HEK293T (cell line): ENCODE data around the gene CELF4.

ENCODE experiments used
- BHLHE40 ChIP-seq: fragments of 450-650 bp; IDR thresholded peaks from 2 replicates; pipeline ENCODE4 v1.6.1; 2016; ENCODE audit warnings: mild to moderate bottlenecking, moderate library complexity, borderline replicate concordance
- ELF4 ChIP-seq: fragments of 450-650 bp; IDR thresholded peaks from 2 replicates; pipeline ENCODE4 v1.6.1; 2017; ENCODE audit warnings: antibody characterized with exemption
- FOXA1 ChIP-seq: fragments of 450-650 bp; IDR thresholded peaks from 2 replicates; pipeline ENCODE4 v1.6.1; 2016; ENCODE audit warnings: mild to moderate bottlenecking
- FOXK2 ChIP-seq: fragments of 450-650 bp; IDR thresholded peaks from 2 replicates; pipeline ENCODE4 v1.6.1; 2016; ENCODE audit warnings: mild to moderate bottlenecking
- NFRKB ChIP-seq: fragments of 450-650 bp; IDR thresholded peaks from 2 replicates; pipeline ENCODE4 v1.6.1; 2016; ENCODE audit warnings: mild to moderate bottlenecking, moderate library complexity
- PKNOX1 ChIP-seq: fragments of 450-650 bp; IDR thresholded peaks from 2 replicates; pipeline ENCODE4 v1.6.1; 2016
- SP1 ChIP-seq: fragments of 450-650 bp; IDR thresholded peaks from 2 replicates; pipeline ENCODE4 v1.6.1; 2017
- SUZ12 ChIP-seq: fragments of 450-650 bp; IDR thresholded peaks from 2 replicates; pipeline ENCODE4 v1.6.1; 2016; ENCODE audit warnings: mild to moderate bottlenecking

- no peak for TF ChIP-seq BHLHE40
- TF ChIP-seq NFRKB = no peak
- TF ChIP-seq ELF4 = no peak
- TF ChIP-seq SP1 = no peak
- TF ChIP-seq FOXA1 = no peak
- TF ChIP-seq SUZ12 = no peak
- no peak for TF ChIP-seq PKNOX1
- no peak for TF ChIP-seq FOXK2
Observed at GRCh38 chr18:37452682-37453385, 112.8 kb downstream of the CELF4 start.
